ENCODE measurements around the gene ADNP2. TPM values are rescaled to one million over a fixed set of nuclear protein-coding genes. Genes with fewer than 3 reads are reported as not detected.

ADNP2 gene
- total RNA-seq, 4 donors from 2014 or later = 15.0 to 22.3 (median 17.7) TPM

- no peak for ATAC-seq
- 80 to 85% methylated on average over 10 to 15 of the region's 18 CpGs for WGBS, 2 donors (ENCODE audit: low coverage in 1 of 2)
- no peak for TF ChIP-seq POLR2AphosphoS5 (IDR thresholded peaks at IDR 0.05)
- no peak for TF ChIP-seq EP300 (IDR thresholded peaks at IDR 0.05)
- TF ChIP-seq POLR2A (IDR thresholded peaks at IDR 0.05) = no peak
- TF ChIP-seq, protein P1, sequence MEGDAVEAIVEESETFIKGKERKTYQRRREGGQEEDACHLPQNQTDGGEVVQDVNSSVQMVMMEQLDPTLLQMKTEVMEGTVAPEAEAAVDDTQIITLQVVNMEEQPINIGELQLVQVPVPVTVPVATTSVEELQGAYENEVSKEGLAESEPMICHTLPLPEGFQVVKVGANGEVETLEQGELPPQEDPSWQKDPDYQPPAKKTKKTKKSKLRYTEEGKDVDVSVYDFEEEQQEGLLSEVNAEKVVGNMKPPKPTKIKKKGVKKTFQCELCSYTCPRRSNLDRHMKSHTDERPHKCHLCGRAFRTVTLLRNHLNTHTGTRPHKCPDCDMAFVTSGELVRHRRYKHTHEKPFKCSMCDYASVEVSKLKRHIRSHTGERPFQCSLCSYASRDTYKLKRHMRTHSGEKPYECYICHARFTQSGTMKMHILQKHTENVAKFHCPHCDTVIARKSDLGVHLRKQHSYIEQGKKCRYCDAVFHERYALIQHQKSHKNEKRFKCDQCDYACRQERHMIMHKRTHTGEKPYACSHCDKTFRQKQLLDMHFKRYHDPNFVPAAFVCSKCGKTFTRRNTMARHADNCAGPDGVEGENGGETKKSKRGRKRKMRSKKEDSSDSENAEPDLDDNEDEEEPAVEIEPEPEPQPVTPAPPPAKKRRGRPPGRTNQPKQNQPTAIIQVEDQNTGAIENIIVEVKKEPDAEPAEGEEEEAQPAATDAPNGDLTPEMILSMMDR (IDR thresholded peaks at IDR 0.05) = no peak
These were observed 66.6 kb downstream of the ADNP2 start for GRCh38 chr18:80175451-80176204.

GRCh38 chr18:80176334-80177073 is 67.4 kb downstream of the ADNP2 start:
- no peak for ATAC-seq
- WGBS, 2 donors (ENCODE audit: low coverage in 1 of 2) = 56 to 59% methylated on average over 9 to 11 of the region's 17 CpGs
- no peak for TF ChIP-seq EP300 (IDR thresholded peaks at IDR 0.05)
- TF ChIP-seq, protein P1 (IDR thresholded peaks at IDR 0.05) = no peak
- no peak for TF ChIP-seq POLR2A (IDR thresholded peaks at IDR 0.05)
- TF ChIP-seq POLR2AphosphoS5 (IDR thresholded peaks at IDR 0.05) = no peak
- Histone ChIP-seq H3K27me3 (no peaks in the 10 kb centered on the region), H3K4me1 (peaks cover 0 to 5% (median 0%) of the 10 kb centered on the region in 3 donors), H3K27ac (no peak overlapping the region), H3K36me3 (no peaks in the 10 kb centered on the region), H3K4me3 (no peak overlapping the region), H3K9me3 (no peaks in the 10 kb centered on the region)

More at GRCh38 chr18:80175451-80176204, 66.6 kb downstream of the ADNP2 start:
- H3K9me3 ChIP-seq = no peaks in the 10 kb centered on the region
- no peaks in the 10 kb centered on the region for H3K27me3 ChIP-seq
- H3K27ac ChIP-seq = no peak overlapping the region
- H3K4me3 ChIP-seq = no peak overlapping the region
- H3K4me1 ChIP-seq = peaks cover 0 to 14% (median 0%) of the 10 kb centered on the region in 3 donors
- H3K36me3 ChIP-seq = no peaks in the 10 kb centered on the region

DNA sequence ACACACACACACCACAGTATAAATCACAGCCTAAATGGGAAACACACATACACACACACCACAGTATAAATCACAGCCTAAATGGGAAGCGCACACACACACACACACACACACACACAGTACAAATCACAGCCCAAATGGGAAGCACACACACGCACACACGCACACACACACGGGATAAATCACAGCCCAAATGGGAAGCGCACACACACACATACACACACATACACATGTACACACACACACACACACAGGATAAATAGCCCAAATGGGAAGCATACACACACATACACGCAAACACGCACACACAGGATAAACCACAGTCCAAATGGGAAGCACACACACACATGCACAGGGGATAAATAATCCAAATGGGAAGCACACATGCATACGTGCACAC is 68.1 kb downstream of the ADNP2 start:
- WGBS, 2 donors (ENCODE audit: low coverage in 1 of 2) = 84% methylated on average over 6 of the region's 8 CpGs; no CpG with 5 or more reads in 1 of the 2 donors
- H3K27ac ChIP-seq = no peak overlapping the region

DNA sequence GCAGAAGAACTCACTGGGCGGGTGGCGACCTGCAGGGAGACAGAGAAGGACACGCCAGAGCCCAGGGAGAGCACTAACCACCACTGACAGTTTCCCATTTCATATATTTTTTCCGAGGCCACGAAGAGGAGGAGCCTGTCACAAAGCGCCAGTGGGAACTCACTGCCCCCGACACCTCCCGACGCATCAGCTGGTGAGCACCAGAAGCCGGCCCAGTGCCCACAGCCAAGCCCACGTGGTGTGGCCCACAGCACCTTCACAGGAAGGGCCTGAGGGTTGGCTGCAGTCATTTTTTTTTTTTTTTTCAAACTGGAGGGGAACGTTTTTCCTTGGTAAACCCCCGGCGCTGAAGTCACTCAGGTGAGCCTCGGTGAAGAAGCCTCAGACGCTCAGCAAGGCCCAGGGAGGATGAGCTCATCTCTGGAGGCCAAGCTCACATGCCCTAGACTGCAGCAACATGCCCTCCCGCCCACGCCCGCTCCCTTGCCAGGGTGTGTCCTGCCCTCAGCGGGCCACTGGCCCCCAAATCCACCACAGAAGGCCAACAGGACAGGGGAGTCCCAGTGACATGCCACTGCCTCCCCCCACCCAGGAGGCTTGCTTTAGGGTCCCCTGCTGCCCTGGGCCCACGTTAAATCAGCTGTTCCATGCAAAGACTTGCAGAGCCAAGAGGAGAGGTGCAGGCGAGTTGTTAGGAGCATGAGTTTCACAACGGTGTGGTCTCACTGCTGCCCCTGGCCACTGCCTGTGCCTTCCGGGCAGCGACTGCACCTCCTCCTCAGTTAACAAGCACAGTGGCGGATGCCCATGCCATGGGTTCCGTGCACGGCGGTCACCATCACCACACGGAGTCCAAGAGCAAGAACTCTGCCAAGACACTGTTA is 70.1 kb downstream of the ADNP2 start:
- Histone ChIP-seq H3K36me3 (no peaks in the 10 kb centered on the region), H3K9me3 (no peaks in the 10 kb centered on the region), H3K27ac (no peak overlapping the region), H3K4me3 (no peak overlapping the region), H3K4me1 (no peaks in the 10 kb centered on the region), H3K27me3 (no peaks in the 10 kb centered on the region)
- no peak for TF ChIP-seq EP300 (IDR thresholded peaks at IDR 0.05)
- no peak for TF ChIP-seq POLR2AphosphoS5 (IDR thresholded peaks at IDR 0.05)
- TF ChIP-seq POLR2A (IDR thresholded peaks at IDR 0.05) = no peak
- TF ChIP-seq, protein P1 (IDR thresholded peaks at IDR 0.05) = no peak
- ATAC-seq = no peak
- WGBS, 2 donors (ENCODE audit: low coverage in 1 of 2) = 53% methylated on average over 9 of the region's 30 CpGs; no CpG with 5 or more reads in 1 of the 2 donors

More for the DNA sequence above, 68.1 kb downstream of the ADNP2 start:
- no peaks in the 10 kb centered on the region for H3K36me3 ChIP-seq
- no peaks in the 10 kb centered on the region for H3K27me3 ChIP-seq
- no peak for ATAC-seq
- H3K4me1 ChIP-seq = no peaks in the 10 kb centered on the region
- TF ChIP-seq POLR2A (IDR thresholded peaks at IDR 0.05) = no peak
- TF ChIP-seq EP300 (IDR thresholded peaks at IDR 0.05) = no peak
- TF ChIP-seq, protein P1 (IDR thresholded peaks at IDR 0.05) = no peak
- TF ChIP-seq POLR2AphosphoS5 (IDR thresholded peaks at IDR 0.05) = no peak
- no peak overlapping the region for H3K4me3 ChIP-seq
- H3K9me3 ChIP-seq = no peaks in the 10 kb centered on the region

Measured in gastroesophageal sphincter (tissue), 4 donors.